Glomerular endothelial cell (primary cell): ENCODE data around the gene OR51L1. TPM values are rescaled to one million over a fixed set of nuclear protein-coding genes. Genes with fewer than 3 reads are reported as not detected.
"Not testable (repeated sequence)": the region's sequence is repeated elsewhere in the genome, so short reads cannot be mapped to it uniquely, and the experiment has no call there.

Source experiments
- DNase-seq: peaks from one replicate; pipeline ENCODE4 v3.0.0-alpha.2; 2011; ENCODE audit warnings: low read depth, low spot score; ENCODE audit errors: extremely low read depth
- total RNA-seq: library from RNA; depleted of rRNA; stranded (reverse); fragments of >200 nt; gene quantifications from 2 replicates; pipeline ENCODE4 v1.2.3, GENCODE V29; 2015

Gene OR51L1
- not detected in 2 replicates for total RNA-seq

- DNase-seq = no peak
These were observed at the start of gene OR51L1 for GRCh38 chr11:4994551-4994950. TSS of gene OR51L1 (plus strand) at chr11:4994851. CDS start at chr11:4998983, 4,132 bp downstream.

GRCh38 chr11:4947505-4947904 is 47.1 kb upstream of the OR51L1 start, which contains the start of gene OR51A4:
TSS of gene OR51A4 (minus strand) at chr11:4947605. CDS start at chr11:4947100, 505 bp downstream.
- no peak for DNase-seq

- not testable (repeated sequence) for DNase-seq
These were observed 39.0 kb upstream of the OR51L1 start, which contains the start of gene OR51A2 for GRCh38 chr11:4955613-4956012. TSS of gene OR51A2 (minus strand) at chr11:4955713. CDS start at chr11:4955713, 0 bp downstream.

- no peak for DNase-seq
These were observed 37.3 kb upstream of the OR51L1 start for GRCh38 chr11:4957396-4957795.

GRCh38 chr11:4960877-4961276 is 33.8 kb upstream of the OR51L1 start:
- no peak for DNase-seq

- DNase-seq = no peak
These were observed 31.8 kb upstream of the OR51L1 start for GRCh38 chr11:4962816-4963215.

GRCh38 chr11:4975436-4975835 is 19.2 kb upstream of the OR51L1 start:
- DNase-seq = no peak

GRCh38 chr11:4979036-4979435 is 15.6 kb upstream of the OR51L1 start:
- DNase-seq = no peak

- DNase-seq = no peak
These were observed 12.0 kb upstream of the OR51L1 start for GRCh38 chr11:4982678-4983077.

- DNase-seq = no peak
These were observed 10.8 kb upstream of the OR51L1 start for GRCh38 chr11:4983841-4984240.

GRCh38 chr11:4991060-4991459 is 3.6 kb upstream of the OR51L1 start:
- no peak for DNase-seq

- DNase-seq = no peak
These were observed 10.0 kb downstream of the OR51L1 start for GRCh38 chr11:5004424-5005274.

- no peak for DNase-seq
These were observed 12.9 kb downstream of the OR51L1 start for GRCh38 chr11:5007561-5007960.

- no peak for DNase-seq
These were observed 16.6 kb downstream of the OR51L1 start for GRCh38 chr11:5011254-5011653.

GRCh38 chr11:5013012-5013411 is 18.4 kb downstream of the OR51L1 start:
- DNase-seq = no peak

- DNase-seq = no peak
These were observed 27.3 kb downstream of the OR51L1 start for GRCh38 chr11:5021996-5022395.

GRCh38 chr11:5036669-5037068 is 42.0 kb downstream of the OR51L1 start:
- DNase-seq = no peak

GRCh38 chr11:5037926-5038325 is 43.3 kb downstream of the OR51L1 start:
- DNase-seq = no peak

GRCh38 chr11:5038341-5038740 is 43.7 kb downstream of the OR51L1 start:
- no peak for DNase-seq

- no peak for DNase-seq
These were observed 46.2 kb downstream of the OR51L1 start for GRCh38 chr11:5040876-5041275.

- DNase-seq = no peak
These were observed 47.4 kb downstream of the OR51L1 start for GRCh38 chr11:5042091-5042490.

GRCh38 chr11:5043380-5043779 is 48.7 kb downstream of the OR51L1 start:
- DNase-seq = no peak
